ENCODE measurements around the gene NOX5.

DNA sequence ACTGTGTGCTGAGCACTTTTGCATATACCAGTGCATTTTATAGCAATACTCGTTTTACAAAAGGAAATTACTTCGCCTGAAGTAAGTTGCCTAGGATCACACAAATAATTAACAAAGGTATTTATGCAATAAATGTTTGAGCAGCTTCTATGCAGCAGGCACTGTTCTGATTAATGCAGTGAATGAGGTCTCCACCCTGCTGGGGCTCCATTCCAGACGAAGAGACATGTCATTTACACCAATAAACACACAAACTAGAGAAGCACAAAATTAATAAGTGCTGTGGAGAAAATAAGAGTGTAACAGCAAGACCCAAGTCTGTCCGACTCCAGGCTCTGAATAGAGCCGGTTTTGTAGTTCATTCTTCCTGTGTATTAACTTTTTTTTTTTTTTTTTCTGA, 17.5 kb downstream of the NOX5 start:
- TF ChIP-seq, protein P1, sequence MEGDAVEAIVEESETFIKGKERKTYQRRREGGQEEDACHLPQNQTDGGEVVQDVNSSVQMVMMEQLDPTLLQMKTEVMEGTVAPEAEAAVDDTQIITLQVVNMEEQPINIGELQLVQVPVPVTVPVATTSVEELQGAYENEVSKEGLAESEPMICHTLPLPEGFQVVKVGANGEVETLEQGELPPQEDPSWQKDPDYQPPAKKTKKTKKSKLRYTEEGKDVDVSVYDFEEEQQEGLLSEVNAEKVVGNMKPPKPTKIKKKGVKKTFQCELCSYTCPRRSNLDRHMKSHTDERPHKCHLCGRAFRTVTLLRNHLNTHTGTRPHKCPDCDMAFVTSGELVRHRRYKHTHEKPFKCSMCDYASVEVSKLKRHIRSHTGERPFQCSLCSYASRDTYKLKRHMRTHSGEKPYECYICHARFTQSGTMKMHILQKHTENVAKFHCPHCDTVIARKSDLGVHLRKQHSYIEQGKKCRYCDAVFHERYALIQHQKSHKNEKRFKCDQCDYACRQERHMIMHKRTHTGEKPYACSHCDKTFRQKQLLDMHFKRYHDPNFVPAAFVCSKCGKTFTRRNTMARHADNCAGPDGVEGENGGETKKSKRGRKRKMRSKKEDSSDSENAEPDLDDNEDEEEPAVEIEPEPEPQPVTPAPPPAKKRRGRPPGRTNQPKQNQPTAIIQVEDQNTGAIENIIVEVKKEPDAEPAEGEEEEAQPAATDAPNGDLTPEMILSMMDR (IDR thresholded peaks at IDR 0.05 in 2 of 3, conservative IDR thresholded peaks at IDR 0.05 in 1 of 3; ENCODE audit: borderline replicate concordance in 1 of 3, insufficient read depth in 1 of 3, low read depth in 2 of 3, low read length in 2 of 3), result no peak
- TF ChIP-seq EZH2 (IDR thresholded peaks at IDR 0.05) (no peak), POLR2AphosphoS5 (IDR thresholded peaks at IDR 0.05; ENCODE audit: low read depth, low read length) (no peak), RAD21 (IDR thresholded peaks at IDR 0.05; ENCODE audit: low read depth) (no peak), SIN3A (IDR thresholded peaks at IDR 0.05; ENCODE audit: low read depth) (no peak), CEBPB (IDR thresholded peaks at IDR 0.05; ENCODE audit: low read depth) (no peak), ZFX (IDR thresholded peaks at IDR 0.05) (no peak), EGR1 (IDR thresholded peaks at IDR 0.05; ENCODE audit: low read depth) (no peak)
